Right lobe of liver (tissue), 6 donors: Measurements from ENCODE around the gene CIART. TPM values are rescaled to one million over a fixed set of nuclear protein-coding genes. Genes with fewer than 3 reads are reported as not detected.

ENCODE experiments used
- ATAC-seq, 4 donors: fragments of 200-7000 bp; cut with Tn5 transposase; one replicate each; pipeline ENCODE4 v1.9.1; 2020; ENCODE audit warnings: mild to moderate bottlenecking in 4 of 4, moderate library complexity in 4 of 4
- DNase-seq, 3 donors: peaks; one replicate each; pipeline ENCODE4 v3.0.0-alpha.2; 2020
- H3K27ac ChIP-seq, 3 donors: fragments of 200-600 bp; one replicate each; pipeline ENCODE4 v1.8.0; 2022
- H3K27me3 ChIP-seq, 2 donors: fragments of 200-600 bp; one replicate each; pipeline ENCODE4 v1.8.0; 2022
- H3K36me3 ChIP-seq, 4 donors: fragments of 200-600 bp; sonication (generic) in 1 of 4; one replicate each; pipeline versions ENCODE4 v1.5.1 to v1.8.0; 2017 to 2022; ENCODE audit warnings: control low read depth in 1 of 4
- H3K4me1 ChIP-seq, 4 donors: fragments of 200-600 bp; sonication (generic) in 1 of 4; one replicate each; pipeline versions ENCODE4 v1.5.1 to v1.8.0; 2017 to 2022; ENCODE audit warnings: control low read depth in 1 of 4
- H3K4me3 ChIP-seq, 3 donors: fragments of 200-600 bp; one replicate each; pipeline ENCODE4 v1.8.0; 2022
- H3K9me3 ChIP-seq, 4 donors: fragments of 200-600 bp; sonication (generic) in 1 of 4; one replicate each; pipeline versions ENCODE4 v1.5.1 to v1.8.0; 2017 to 2022; ENCODE audit warnings: control low read depth in 1 of 4
- CTCF ChIP-seq, 4 donors: fragments of 200-600 bp in 3 of 4; fragments of 450-650 bp in 1 of 4; IDR thresholded peaks; one replicate each; pipeline versions ENCODE4 v1.5.1 to v1.8.0; 2016 to 2022; ENCODE audit warnings: antibody characterized with exemption in 4 of 4, mild to moderate bottlenecking in 2 of 4
- POLR2A ChIP-seq: fragments of 450-650 bp; IDR thresholded peaks from one replicate; pipeline ENCODE4 v1.6.1; 2017; ENCODE audit warnings: antibody characterized with exemption, mild to moderate bottlenecking
- WGBS: methylation state at CpG from one replicate; pipeline ENCODE4 v1.1.6; 2018; ENCODE audit warnings: low coverage, low lambda C conversion rate; ENCODE audit not compliant: insufficient coverage; ENCODE audit errors: missing lambda C conversion rate; 5-methylcytosine and 5-hydroxymethylcytosine counted together
- intact Hi-C, 2 donors: fragments of 100-400 bp; cut with DNase I; formaldehyde crosslinking; loops; one replicate each; pipeline versions ENCODE4 v1.11.2 to v1.14.1; 2022
- total RNA-seq, 6 experiments: library from RNA; depleted of rRNA in 2 of 6; stranded (reverse); fragments of >200 nt in 2 of 6; fragmentation: NEBNext Ultra II Directional in 3 of 6; extraction: Animal tissue kit (Norgen Biotek cat#: 25700) in 3 of 6; gene quantifications; one replicate each; pipeline versions ENCODE4 v1.1.0 to v1.2.4, GENCODE V29; 2016 to 2023
- donor health status: DM: no; HTN: yes; CAD: no.
- donor health status: DM: no; HTN: no; CAD: no.
- donor health status: DM: no; HTN: no; CAD: no.
- donor health status: DM: no; HTN: yes; CAD: no.
- donor health status: DM: no; HTN: yes; CAD: no.

CIART gene
- total RNA-seq, 6 experiments from 2014 or later = 2.0 to 8.4 (median 4.4) TPM

GRCh38 chr1:150268705-150269403 lies 13.5 kb upstream of the CIART start, which contains the start of gene APH1A:
TSS of gene APH1A (minus strand) at chr1:150269016. CDS start at chr1:150268810, 206 bp downstream.
- Histone ChIP-seq H3K27ac (peak within 1 kb of the TSS; percentile 90 to 95 (median 91)), H3K9me3 (no peaks in the 10 kb centered on the region), H3K36me3 (peaks cover 0 to 31% (median 8%) of the 10 kb centered on the region in 4 donors), H3K4me3 (peak within 1 kb of the TSS; percentile 80 to 87 (median 83)), H3K27me3 (no peaks in the 10 kb centered on the region), H3K4me1 (peaks cover 0 to 12% (median 4%) of the 10 kb centered on the region in 4 donors)
- ATAC-seq (peak; percentile 97 to 99 (median 98)), DNase-seq (peak; percentile 97 to 99 (median 99))
- WGBS = under 1% methylated on average over 37 of the region's 49 CpGs
- intact Hi-C loops = no loop called here
- TF ChIP-seq CTCF (IDR thresholded peaks at IDR 0.05) (no peak), POLR2A (peak; percentile 66)

GRCh38 chr1:150269451-150269850 lies 12.9 kb upstream of the CIART start:
- Histone ChIP-seq H3K27ac (peak overlapping the region; percentile 90 to 95 (median 91)), H3K4me3 (peak overlapping the region; percentile 80 to 87 (median 83)), H3K4me1 (peaks cover 0 to 12% (median 4%) of the 10 kb centered on the region in 4 donors), H3K36me3 (peaks cover 0 to 28% (median 8%) of the 10 kb centered on the region in 4 donors), H3K27me3 (no peaks in the 10 kb centered on the region), H3K9me3 (no peaks in the 10 kb centered on the region)
- DNase-seq = no peak
- 26% methylated on average over 10 of the region's 10 CpGs for WGBS
- TF ChIP-seq CTCF (IDR thresholded peaks at IDR 0.05) = no peak
- TF ChIP-seq POLR2A = no peak
- intact Hi-C loops = no loop called here
- no peak for ATAC-seq

GRCh38 chr1:150271291-150271959 lies 10.9 kb upstream of the CIART start:
- intact Hi-C loops = no loop called here
- Histone ChIP-seq H3K4me1 (peaks cover 0 to 12% (median 4%) of the 10 kb centered on the region in 4 donors), H3K27ac (no peak overlapping the region), H3K4me3 (no peak overlapping the region), H3K27me3 (no peaks in the 10 kb centered on the region), H3K9me3 (no peaks in the 10 kb centered on the region), H3K36me3 (peaks cover 0 to 8% (median 3%) of the 10 kb centered on the region in 4 donors)
- DNase-seq (no peak), ATAC-seq (no peak)
- WGBS = 95% methylated on average over 4 of the region's 7 CpGs
- no peak for TF ChIP-seq POLR2A
- no peak for TF ChIP-seq CTCF (IDR thresholded peaks at IDR 0.05)

GRCh38 chr1:150273311-150273710 lies 9.0 kb upstream of the CIART start:
- intact Hi-C loops = no loop called here
- DNase-seq (no peak), ATAC-seq (no peak)
- 67% methylated on average over 1 of the region's 1 CpG for WGBS
- Histone ChIP-seq H3K9me3 (no peaks in the 10 kb centered on the region), H3K27me3 (no peaks in the 10 kb centered on the region), H3K4me1 (peaks cover 0 to 9% (median 4%) of the 10 kb centered on the region in 4 donors), H3K27ac (no peak overlapping the region), H3K4me3 (no peak overlapping the region), H3K36me3 (no peaks in the 10 kb centered on the region)
- TF ChIP-seq POLR2A = no peak
- TF ChIP-seq CTCF (IDR thresholded peaks at IDR 0.05) = no peak
